ENCODE data around the gene HCLS1. TPM values are rescaled to one million over a fixed set of nuclear protein-coding genes. Genes with fewer than 3 reads are reported as not detected.
"Not testable (repeated sequence)": the region's sequence is repeated elsewhere in the genome, so short reads cannot be mapped to it uniquely, and the experiment has no call there.

Gene HCLS1
- total RNA-seq, 1 donor from 2014 or later, result 440 TPM

GRCh38 chr3:121594850-121595249, 65.9 kb downstream of the HCLS1 start:
- DNase-seq (no peak), ATAC-seq (ENCODE audit: low read depth) (no peak)
- CTCF ChIA-PET, result no interaction called here
- POLR2A ChIA-PET, result no interaction called here
- Mint-ChIP-seq H3K27ac (no peak overlapping the region), H3K4me3 (no peak overlapping the region), H3K9me3 (no peaks in the 10 kb centered on the region), H3K27me3 (no peaks in the 10 kb centered on the region), H3K4me1 (peaks cover 7% of the 10 kb centered on the region), H3K36me3 (ENCODE audit: low read depth) (no peaks in the 10 kb centered on the region)
- intact Hi-C loops (cut with micrococcal nuclease), result no loop called here
- no peak for TF ChIP-seq CTCF (IDR thresholded peaks at IDR 0.05)

GRCh38 chr3:121593806-121594205, 66.9 kb downstream of the HCLS1 start:
- H3K36me3 Mint-ChIP-seq (ENCODE audit: low read depth); ATAC-seq (ENCODE audit: low read depth); POLR2A ChIA-PET; H3K27ac Mint-ChIP-seq; DNase-seq; H3K4me3 Mint-ChIP-seq; CTCF ChIA-PET; H3K27me3 Mint-ChIP-seq; H3K9me3 Mint-ChIP-seq; H3K4me1 Mint-ChIP-seq; intact Hi-C loops (cut with micrococcal nuclease): not testable (repeated sequence)

- no peaks in the 10 kb centered on the region for H3K27me3 Mint-ChIP-seq
- no peak for TF ChIP-seq CTCF (IDR thresholded peaks at IDR 0.05)
- no peaks in the 10 kb centered on the region for H3K36me3 Mint-ChIP-seq (ENCODE audit: low read depth)
- peak; percentile 21 for ATAC-seq (ENCODE audit: low read depth)
- no peak within 1 kb of the TSS for H3K27ac Mint-ChIP-seq
- POLR2A ChIA-PET, result interaction anchor here (0.6 kb wide), 1 partner anchor 1940 kb away, joined by 3 read pairs; no protein-coding TSS in a partner anchor
- CTCF ChIA-PET, result no interaction called here
- no peaks in the 10 kb centered on the region for H3K9me3 Mint-ChIP-seq
- DNase-seq, result no peak
- intact Hi-C loops (cut with micrococcal nuclease), result no loop called here
- H3K4me1 Mint-ChIP-seq, result peaks cover 7% of the 10 kb centered on the region
- H3K4me3 Mint-ChIP-seq, result no peak within 1 kb of the TSS
Measured at GRCh38 chr3:121592856-121593702, 67.6 kb downstream of the HCLS1 start, which contains the start of gene FBXO40. FBXO40 (plus strand) TSS chr3:121593379; CDS start chr3:121620576, 27,197 bp downstream.

GRCh38 chr3:121584418-121584817, 76.3 kb downstream of the HCLS1 start:
- TF ChIP-seq CTCF (IDR thresholded peaks at IDR 0.05), result no peak
- CTCF ChIA-PET, result no interaction called here
- DNase-seq, result no peak
- ATAC-seq (ENCODE audit: low read depth), result no peak
- Mint-ChIP-seq H3K4me3 (no peak overlapping the region), H3K9me3 (no peaks in the 10 kb centered on the region), H3K27me3 (peaks cover 19% of the 10 kb centered on the region), H3K4me1 (no peaks in the 10 kb centered on the region), H3K36me3 (ENCODE audit: low read depth) (no peaks in the 10 kb centered on the region), H3K27ac (no peak overlapping the region)
- intact Hi-C loops (cut with micrococcal nuclease), result no loop called here
- POLR2A ChIA-PET, result no interaction called here

GRCh38 chr3:121581691-121582090, 79.0 kb downstream of the HCLS1 start:
- TF ChIP-seq CTCF (IDR thresholded peaks at IDR 0.05), result no peak
- H3K9me3 Mint-ChIP-seq, result no peaks in the 10 kb centered on the region
- ChIA-PET POLR2A (interaction anchor here (0.6 kb wide), 1 partner anchor 103 kb away, joined by 6 read pairs; no protein-coding TSS in a partner anchor), CTCF (no interaction called here)
- no peaks in the 10 kb centered on the region for H3K4me1 Mint-ChIP-seq
- H3K27ac Mint-ChIP-seq, result no peak overlapping the region
- no peak overlapping the region for H3K4me3 Mint-ChIP-seq
- ATAC-seq (ENCODE audit: low read depth) (no peak), DNase-seq (no peak)
- peaks cover 16% of the 10 kb centered on the region for H3K27me3 Mint-ChIP-seq
- H3K36me3 Mint-ChIP-seq (ENCODE audit: low read depth), result no peaks in the 10 kb centered on the region
- intact Hi-C loops (cut with micrococcal nuclease), result no loop called here

Other genes starting within 250 kb of the HCLS1 start
- 1.4 and 2.7 TPM in 2 replicates for gene POLQ, start 114.9 kb downstream of the HCLS1 start, total RNA-seq
- gene ARGFX, start 93.0 kb downstream of the HCLS1 start, total RNA-seq, result not detected in 2 replicates
- not detected in 2 replicates for gene FBXO40, start 67.5 kb downstream of the HCLS1 start, total RNA-seq
- 37.3 and 44.7 TPM in 2 replicates for gene GOLGB1, start 88.8 kb upstream of the HCLS1 start, total RNA-seq
- gene IQCB1, start 174.2 kb upstream of the HCLS1 start, total RNA-seq, result 40.1 and 52.4 TPM in 2 replicates
- 43.3 and 47.7 TPM in 2 replicates for gene EAF2, start 174.3 kb upstream of the HCLS1 start, total RNA-seq
- 8.5 and 16.0 TPM in 2 replicates for gene SLC15A2, start 233.5 kb upstream of the HCLS1 start, total RNA-seq

All from activated B cell treated with CpG ODN at 0.5 μM for 24 hours (primary cell).